Large intestine (tissue), 3 donors: ENCODE measurements around the gene YWHAE. TPM values are rescaled to one million over a fixed set of nuclear protein-coding genes. Genes with fewer than 3 reads are reported as not detected.

Experiments
- DNase-seq, 2 donors: peaks; one replicate each; pipeline versions ENCODE4 v3.0.0 to v3.0.0-alpha.2; 2013
- H3K27ac ChIP-seq: one replicate; pipeline ENCODE4 v1.5.1; 2013; ENCODE audit warnings: low read length
- H3K27me3 ChIP-seq: 2 replicates; pipeline ENCODE4 v1.6.1; 2013; ENCODE audit warnings: low read length; ENCODE audit not compliant: control insufficient read depth, insufficient read depth
- H3K36me3 ChIP-seq: 2 replicates; pipeline ENCODE4 v1.6.1; 2013; ENCODE audit warnings: low read length; ENCODE audit not compliant: control insufficient read depth, insufficient read depth
- H3K4me1 ChIP-seq: one replicate; pipeline ENCODE4 v1.6.1; 2013; ENCODE audit warnings: low read length; ENCODE audit not compliant: control insufficient read depth, insufficient read depth
- H3K4me3 ChIP-seq: one replicate; pipeline ENCODE4 v1.5.1; 2013; ENCODE audit warnings: low read length
- H3K9me3 ChIP-seq: one replicate; pipeline ENCODE4 v1.6.1; 2013; ENCODE audit warnings: mild to moderate bottlenecking, low read depth, low read length, moderate library complexity; ENCODE audit not compliant: control insufficient read depth
- WGBS: methylation state at CpG from one replicate; pipeline ENCODE4 v1.1.5; 2013; ENCODE audit warnings: low lambda C conversion rate; ENCODE audit not compliant: insufficient coverage; 5-methylcytosine and 5-hydroxymethylcytosine counted together
- polyA plus RNA-seq: library from polyadenylated mRNA; unstranded; fragments of 120-200 nt; gene quantifications from one replicate; pipeline ENCODE4 v1.2.1, GENCODE V29; 2013

YWHAE gene
- polyA plus RNA-seq, 1 donor, result 615 TPM

GRCh38 chr17:1376061-1376460, 24.0 kb downstream of the YWHAE start:
- Histone ChIP-seq H3K27ac (peak overlapping the region; percentile 79), H3K9me3 (no peaks in the 10 kb centered on the region), H3K27me3 (no peaks in the 10 kb centered on the region), H3K4me3 (no peak overlapping the region), H3K4me1 (peaks cover 45% of the 10 kb centered on the region), H3K36me3 (peaks cover 15% of the 10 kb centered on the region)
- DNase-seq, result no peak
- WGBS, result 60% methylated on average over 4 of the region's 5 CpGs

DNA sequence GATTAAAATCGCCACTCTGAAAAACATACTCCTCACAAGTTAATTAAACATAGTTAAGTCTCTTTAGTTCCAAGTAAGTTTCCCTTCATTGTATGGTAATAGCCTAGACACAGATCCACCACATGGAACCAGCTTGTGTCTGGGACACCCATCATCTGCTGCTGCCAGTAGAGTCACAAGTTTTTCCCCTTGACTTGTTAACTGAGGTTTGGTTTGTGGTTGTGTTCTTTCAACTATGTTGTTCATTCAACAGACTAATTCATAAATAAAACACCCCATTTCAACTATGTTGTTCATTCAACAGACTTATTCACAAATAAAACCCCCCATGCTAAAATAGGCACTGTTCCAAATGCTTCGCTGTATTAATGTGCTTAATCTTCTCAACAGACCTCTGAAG, 24.4 kb downstream of the YWHAE start:
- DNase-seq, result no peak
- H3K4me1 ChIP-seq, result peaks cover 45% of the 10 kb centered on the region
- no peaks in the 10 kb centered on the region for H3K27me3 ChIP-seq
- H3K27ac ChIP-seq, result peak overlapping the region; percentile 79
- H3K36me3 ChIP-seq, result peaks cover 15% of the 10 kb centered on the region
- WGBS, result 100% methylated on average over 1 of the region's 2 CpGs
- no peaks in the 10 kb centered on the region for H3K9me3 ChIP-seq
- H3K4me3 ChIP-seq, result no peak overlapping the region

DNA sequence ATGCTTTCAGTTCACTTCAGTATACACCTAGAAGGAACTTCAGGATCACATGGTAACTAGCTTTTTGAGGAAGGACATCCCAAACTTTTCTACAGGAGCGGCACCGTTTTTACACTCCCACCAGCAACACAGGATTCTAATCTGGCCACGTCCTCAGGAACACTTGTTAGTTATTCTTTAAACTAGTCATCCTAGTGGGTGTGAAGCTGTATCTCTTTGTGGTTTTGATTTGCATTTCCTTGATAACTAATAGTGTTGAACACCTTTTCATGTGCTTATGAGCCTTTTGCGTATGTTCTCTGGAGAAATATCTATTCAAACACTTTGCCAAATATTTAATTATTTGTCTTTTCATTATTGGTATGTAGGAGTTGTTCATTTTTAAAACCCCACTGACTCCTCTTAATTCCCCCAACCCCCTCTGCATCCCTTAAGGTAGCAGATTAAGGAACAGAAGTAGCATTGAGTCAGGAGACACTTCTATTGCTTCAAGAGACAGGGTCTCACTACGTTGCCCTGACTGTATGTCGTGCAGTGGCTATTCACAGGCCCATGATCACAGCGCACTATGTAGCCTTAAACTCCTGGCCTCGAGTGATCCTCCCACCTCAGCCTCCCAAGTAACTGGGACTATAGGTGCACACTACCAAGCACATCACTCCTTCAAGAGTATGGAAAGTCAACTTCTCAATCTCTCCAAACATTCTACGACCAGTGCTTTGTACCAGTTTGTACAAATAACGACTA, 25.4 kb downstream of the YWHAE start:
- Histone ChIP-seq H3K36me3 (peaks cover 15% of the 10 kb centered on the region), H3K9me3 (no peaks in the 10 kb centered on the region), H3K4me3 (no peak overlapping the region), H3K4me1 (peaks cover 45% of the 10 kb centered on the region), H3K27ac (peak overlapping the region; percentile 79), H3K27me3 (no peaks in the 10 kb centered on the region)
- WGBS, result 38% methylated on average over 3 of the region's 10 CpGs
- peak in 1 of 2 donors; percentile 29 for DNase-seq

DNA sequence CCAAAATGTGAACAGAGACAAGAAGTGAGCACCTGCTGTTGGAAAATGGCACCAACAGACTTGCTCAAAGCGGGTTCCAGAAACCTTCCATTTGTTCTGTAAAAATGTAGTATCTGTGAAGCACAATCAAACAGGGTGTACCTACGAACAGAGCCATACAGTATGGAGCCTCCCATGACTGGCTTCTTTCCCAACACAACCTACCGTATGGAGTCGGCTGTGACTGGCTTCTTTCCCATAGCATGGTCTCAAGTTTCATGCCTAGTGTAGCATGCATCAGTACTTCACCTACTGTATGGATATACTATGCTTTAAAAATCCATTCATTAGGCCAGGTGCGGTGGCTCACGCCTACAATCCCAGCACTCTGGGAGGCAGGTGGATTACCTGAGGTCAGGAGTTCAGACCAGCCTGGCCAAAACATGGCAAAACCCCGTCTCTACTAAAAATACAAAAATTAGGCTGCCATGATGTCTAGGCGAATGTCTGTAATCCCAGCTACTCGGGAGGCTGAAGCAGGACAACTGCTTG, 26.2 kb downstream of the YWHAE start:
- H3K36me3 ChIP-seq, result peaks cover 17% of the 10 kb centered on the region
- H3K4me1 ChIP-seq, result peaks cover 41% of the 10 kb centered on the region
- no peak for DNase-seq
- H3K4me3 ChIP-seq, result no peak overlapping the region
- H3K9me3 ChIP-seq, result no peaks in the 10 kb centered on the region
- H3K27me3 ChIP-seq, result no peaks in the 10 kb centered on the region
- WGBS, result 93% methylated on average over 3 of the region's 9 CpGs
- no peak overlapping the region for H3K27ac ChIP-seq

- H3K4me1 ChIP-seq, result peaks cover 37% of the 10 kb centered on the region
- peaks cover 19% of the 10 kb centered on the region for H3K36me3 ChIP-seq
- DNase-seq, result no peak
- WGBS, result no CpG with 5 or more reads among the region's 7 CpGs
- no peaks in the 10 kb centered on the region for H3K27me3 ChIP-seq
- H3K4me3 ChIP-seq, result no peak overlapping the region
- no peaks in the 10 kb centered on the region for H3K9me3 ChIP-seq
- no peak overlapping the region for H3K27ac ChIP-seq
Observed at GRCh38 chr17:1372618-1373017, 27.4 kb downstream of the YWHAE start.

DNA sequence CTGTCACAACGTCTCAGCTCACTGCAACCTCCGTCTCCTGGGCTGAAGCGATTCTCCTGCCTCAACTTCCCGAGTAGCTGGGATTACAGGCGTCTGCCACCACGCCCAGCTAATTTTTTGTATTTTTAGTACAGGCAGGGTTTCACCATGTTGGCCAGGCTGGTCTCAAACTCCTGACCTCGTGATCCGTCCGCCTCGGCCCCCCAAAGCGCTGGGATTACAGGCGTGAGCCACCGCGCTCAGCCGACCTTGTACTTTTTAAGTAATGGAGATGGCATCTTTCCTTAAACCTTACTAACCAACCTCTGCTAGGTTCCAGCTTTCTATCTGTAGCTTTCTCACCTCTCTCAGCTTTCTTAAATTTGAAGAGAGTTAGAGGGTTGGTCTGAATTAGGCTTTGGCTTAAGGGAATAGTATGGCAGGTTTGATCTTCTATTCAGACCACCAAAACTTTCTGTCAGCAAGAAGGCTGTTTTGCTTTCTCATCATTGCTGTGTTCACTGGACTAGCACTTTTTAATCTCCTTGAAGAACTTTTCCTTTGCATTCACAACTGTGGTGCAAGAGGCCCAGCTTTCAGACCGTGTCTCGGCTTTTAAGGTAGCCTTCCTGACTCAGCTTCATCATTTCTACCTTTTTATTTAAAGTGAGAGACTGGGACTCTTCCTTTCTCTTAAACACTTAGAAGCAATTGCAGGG, 28.0 kb downstream of the YWHAE start:
- Histone ChIP-seq H3K4me3 (no peak overlapping the region), H3K27ac (no peak overlapping the region), H3K36me3 (peaks cover 21% of the 10 kb centered on the region), H3K4me1 (peaks cover 31% of the 10 kb centered on the region), H3K9me3 (no peaks in the 10 kb centered on the region), H3K27me3 (no peaks in the 10 kb centered on the region)
- DNase-seq, result no peak
- 82% methylated on average over 2 of the region's 17 CpGs for WGBS

DNA sequence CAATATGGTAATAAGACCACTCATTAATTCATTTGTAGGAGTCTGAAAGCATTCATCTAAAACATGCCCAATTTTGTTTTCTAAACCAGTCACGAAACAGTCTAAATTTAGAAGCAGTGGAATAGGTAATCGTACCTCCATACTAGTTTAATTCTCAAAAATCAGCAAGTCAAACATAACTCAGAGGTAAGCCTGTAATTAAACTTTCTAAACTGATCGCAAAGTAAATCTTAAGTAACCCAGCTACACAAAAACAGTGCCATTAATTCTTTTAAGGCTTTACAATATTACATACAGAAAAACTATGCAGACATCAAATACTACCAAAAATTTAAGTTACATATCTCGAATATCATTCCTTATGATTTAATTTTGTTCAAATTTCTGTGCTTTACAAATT, 31.4 kb downstream of the YWHAE start:
- H3K27ac ChIP-seq, result no peak overlapping the region
- H3K36me3 ChIP-seq, result peaks cover 33% of the 10 kb centered on the region
- no peaks in the 10 kb centered on the region for H3K9me3 ChIP-seq
- H3K4me3 ChIP-seq, result no peak overlapping the region
- H3K27me3 ChIP-seq, result no peaks in the 10 kb centered on the region
- no peak for DNase-seq
- WGBS, result 85% methylated on average over 2 of the region's 4 CpGs
- H3K4me1 ChIP-seq, result no peaks in the 10 kb centered on the region

GRCh38 chr17:1367351-1367745, 32.7 kb downstream of the YWHAE start:
- 60% methylated on average over 2 of the region's 5 CpGs for WGBS
- no peak for DNase-seq
- Histone ChIP-seq H3K4me3 (no peak overlapping the region), H3K36me3 (peaks cover 33% of the 10 kb centered on the region), H3K27me3 (no peaks in the 10 kb centered on the region), H3K9me3 (no peaks in the 10 kb centered on the region), H3K4me1 (no peaks in the 10 kb centered on the region), H3K27ac (no peak overlapping the region)

GRCh38 chr17:1366234-1366633, 33.8 kb downstream of the YWHAE start:
- peaks cover 30% of the 10 kb centered on the region for H3K36me3 ChIP-seq
- H3K27ac ChIP-seq, result no peak overlapping the region
- H3K9me3 ChIP-seq, result no peaks in the 10 kb centered on the region
- H3K4me1 ChIP-seq, result no peaks in the 10 kb centered on the region
- no peak overlapping the region for H3K4me3 ChIP-seq
- DNase-seq, result no peak
- H3K27me3 ChIP-seq, result no peaks in the 10 kb centered on the region
- no CpG with 5 or more reads among the region's 7 CpGs for WGBS

- H3K36me3 ChIP-seq, result peaks cover 33% of the 10 kb centered on the region
- H3K9me3 ChIP-seq, result no peaks in the 10 kb centered on the region
- no peak overlapping the region for H3K27ac ChIP-seq
- WGBS, result 0% methylated on average over 2 of the region's 11 CpGs
- no peaks in the 10 kb centered on the region for H3K27me3 ChIP-seq
- no peak overlapping the region for H3K4me3 ChIP-seq
- H3K4me1 ChIP-seq, result no peaks in the 10 kb centered on the region
- DNase-seq, result peak; percentile 48 to 69
Observed at GRCh38 chr17:1365445-1366039, 34.5 kb downstream of the YWHAE start.
